ENCODE measurements around the gene HADH. TPM values are rescaled to one million over a fixed set of nuclear protein-coding genes. Genes with fewer than 3 reads are reported as not detected.

HADH gene
- total and polyA plus RNA-seq, 11 donors: 60.6 to 382 (median 199) TPM

GRCh38 chr4:108051343-108051742 is 61.7 kb downstream of the HADH start:
- TF ChIP-seq POLR2A (IDR thresholded peaks at IDR 0.05) (no peak), CTCF (IDR thresholded peaks at IDR 0.05) (no peak)
- ATAC-seq (no peak), DNase-seq (no peak)
- H3K36me3 ChIP-seq: no peaks in the 10 kb centered on the region
- H3K4me1 ChIP-seq: peaks cover 0 to 8% (median 0%) of the 10 kb centered on the region in 12 donors
- intact Hi-C loops (cut with DNase I): loop anchor here in 1 of 10 donors (10.0 kb wide), 1 partner anchor 523 kb away; no protein-coding TSS in a partner anchor
- 93 to 96% (median 95%) methylated on average over 9 to 10 of the region's 10 CpGs for WGBS, 4 donors
- no peak overlapping the region for H3K27ac ChIP-seq
- no peak overlapping the region for H3K4me3 ChIP-seq
- H3K27me3 ChIP-seq: no peaks in the 10 kb centered on the region
- no peaks in the 10 kb centered on the region for H3K9me3 ChIP-seq

GRCh38 chr4:108052558-108053120 is 63.0 kb downstream of the HADH start:
- Histone ChIP-seq H3K27ac (no peak overlapping the region), H3K9me3 (no peaks in the 10 kb centered on the region), H3K4me3 (no peak overlapping the region), H3K27me3 (no peaks in the 10 kb centered on the region), H3K36me3 (no peaks in the 10 kb centered on the region), H3K4me1 (peaks cover 0 to 8% (median 0%) of the 10 kb centered on the region in 12 donors)
- WGBS, 4 donors: 87 to 95% (median 92%) methylated on average over 2 of the region's 2 CpGs
- intact Hi-C loops (cut with DNase I): loop anchor here in 1 of 10 donors (10.0 kb wide), 1 partner anchor 522 kb away; no protein-coding TSS in a partner anchor
- TF ChIP-seq CTCF (IDR thresholded peaks at IDR 0.05) (no peak), POLR2A (IDR thresholded peaks at IDR 0.05) (no peak)
- no peak for ATAC-seq
- DNase-seq: no peak

GRCh38 chr4:108053251-108053711 is 63.6 kb downstream of the HADH start:
- WGBS, 4 donors: 79 to 90% (median 84%) methylated on average over 1 of the region's 1 CpG
- no peak overlapping the region for H3K4me3 ChIP-seq
- ATAC-seq: no peak

More at GRCh38 chr4:108053251-108053711, 63.6 kb downstream of the HADH start:
- intact Hi-C loops (cut with DNase I): loop anchor here in 1 of 10 donors (10.0 kb wide), 1 partner anchor 522 kb away; no protein-coding TSS in a partner anchor
- no peak for TF ChIP-seq POLR2A (IDR thresholded peaks at IDR 0.05)
- TF ChIP-seq CTCF (IDR thresholded peaks at IDR 0.05): no peak
- Histone ChIP-seq H3K9me3 (no peaks in the 10 kb centered on the region), H3K4me1 (peaks cover 0 to 8% (median 0%) of the 10 kb centered on the region in 12 donors), H3K27ac (no peak overlapping the region), H3K36me3 (no peaks in the 10 kb centered on the region), H3K27me3 (no peaks in the 10 kb centered on the region)
- no peak for DNase-seq

All from heart left ventricle (tissue), 16 donors.